Activated CD8-positive, alpha-beta memory T cell treated with anti-CD3 and anti-CD28 coated beads for 24 hours (primary cell): ENCODE measurements around the gene C12orf57.

Source experiments
- DNase-seq: peaks from one replicate; pipeline ENCODE4 v3.0.0-alpha.2; 2020

The C12orf57 gene

GRCh38 chr12:6954316-6955107, 10.7 kb downstream of the C12orf57 start:
- DNase-seq: peak; percentile 81

- DNase-seq: no peak
Measured at GRCh38 chr12:6955108-6956020, 11.5 kb downstream of the C12orf57 start.

- DNase-seq: peak; percentile 80
Measured at GRCh38 chr12:6956021-6956727, 12.4 kb downstream of the C12orf57 start.

- DNase-seq: peak; percentile 74
Measured at GRCh38 chr12:6957151-6957701, 13.4 kb downstream of the C12orf57 start.

- DNase-seq: peak; percentile 75
Measured at GRCh38 chr12:6957741-6958608, 14.2 kb downstream of the C12orf57 start.

GRCh38 chr12:6958609-6959057, 14.8 kb downstream of the C12orf57 start:
- peak; percentile 74 for DNase-seq

- peak; percentile 87 for DNase-seq
Measured at GRCh38 chr12:6959058-6959804, 15.4 kb downstream of the C12orf57 start.

- DNase-seq: no peak
Measured at GRCh38 chr12:6959805-6960592, 16.2 kb downstream of the C12orf57 start.

- peak; percentile 74 for DNase-seq
Measured at GRCh38 chr12:6960593-6961277, 16.9 kb downstream of the C12orf57 start.

- DNase-seq: peak; percentile 96
Measured at GRCh38 chr12:6961278-6961694, 17.5 kb downstream of the C12orf57 start.

- peak; percentile 90 for DNase-seq
Measured at GRCh38 chr12:6961695-6962284, 18.0 kb downstream of the C12orf57 start.

- peak; percentile 82 for DNase-seq
Measured at GRCh38 chr12:6962285-6963015, 18.6 kb downstream of the C12orf57 start.

GRCh38 chr12:6963016-6963731, 19.4 kb downstream of the C12orf57 start:
- DNase-seq: peak; percentile 71

GRCh38 chr12:6963791-6964413, 20.1 kb downstream of the C12orf57 start:
- DNase-seq: peak; percentile 67

GRCh38 chr12:6964605-6965025, 20.8 kb downstream of the C12orf57 start:
- DNase-seq: no peak

GRCh38 chr12:6965026-6965661, 21.3 kb downstream of the C12orf57 start:
- DNase-seq: peak; percentile 93
